Body of pancreas (tissue), 4 donors: ENCODE data around the gene ITGBL1. TPM values are rescaled to one million over a fixed set of nuclear protein-coding genes. Genes with fewer than 3 reads are reported as not detected.

Experiments
- ATAC-seq: fragments of 150-250 bp; one replicate; pipeline ENCODE4 v1.9.1; 2016
- DNase-seq, 4 donors: peaks; one replicate each; pipeline ENCODE4 v3.0.0-alpha.2; 2019
- H3K27ac ChIP-seq, 4 donors: fragments of 200-600 bp; sonication (generic); 1 replicate in 3 of 4; 2 replicates in 1 of 4; pipeline versions ENCODE4 v1.5.1 to v1.6.1; 2016 to 2019; ENCODE audit warnings: mild to moderate bottlenecking in 1 of 4, mixed read lengths in 1 of 4, moderate library complexity in 1 of 4
- H3K27me3 ChIP-seq, 2 donors: fragments of 200-600 bp; sonication (generic); one replicate each; pipeline ENCODE4 v1.6.0; 2016; ENCODE audit warnings: mild to moderate bottlenecking in 1 of 2
- H3K36me3 ChIP-seq, 2 donors: fragments of 200-600 bp; sonication (generic); replicated peaks in 1 of 2; 2 replicates each; pipeline ENCODE4 v1.5.1; 2016; ENCODE audit warnings: low read depth in 2 of 2; ENCODE audit not compliant: insufficient read depth in 1 of 2
- H3K4me1 ChIP-seq: fragments of 200-600 bp; sonication (generic); one replicate; pipeline ENCODE4 v1.6.0; 2016
- H3K4me3 ChIP-seq, 2 donors: fragments of 200-600 bp; sonication (generic); 1 replicate in 1 of 2; 2 replicates in 1 of 2; pipeline ENCODE4 v1.5.1; 2016 to 2019
- H3K9me3 ChIP-seq, 3 donors: fragments of 200-600 bp; sonication (generic); 1 replicate in 2 of 3; 2 replicates in 1 of 3; pipeline ENCODE4 v1.5.1; 2016
- CTCF ChIP-seq, 7 experiments: fragments of 450-650 bp in 4 of 7; fragments of 200-600 bp in 3 of 7; sonication (generic) in 3 of 7; IDR thresholded peaks; one replicate each; pipeline ENCODE4 v1.5.1; 2016 to 2019; ENCODE audit warnings: antibody characterized with exemption in 7 of 7
- POLR2A ChIP-seq, 3 donors: fragments of 450-650 bp; IDR thresholded peaks; one replicate each; pipeline ENCODE4 v1.6.1; 2016; ENCODE audit warnings: antibody characterized with exemption in 3 of 3, mild to moderate bottlenecking in 2 of 3
- WGBS, 2 donors: methylation state at CpG; one replicate each; pipeline ENCODE4 v1.1.5; 2017; 5-methylcytosine and 5-hydroxymethylcytosine counted together
- intact Hi-C: fragments of 100-400 bp; cut with DNase I; formaldehyde crosslinking; loops from one replicate; pipeline ENCODE4 v1.15.1; 2023
- total RNA-seq, 2 donors: library from RNA; depleted of rRNA; stranded (reverse); fragments of >200 nt; gene quantifications; one replicate each; pipeline ENCODE4 v1.1.0, GENCODE V29; 2016

ITGBL1 gene
- total RNA-seq, 2 donors from 2014 or later = 1.3 to 10.4 TPM

- H3K27me3 ChIP-seq = no peaks in the 10 kb centered on the region
- no peaks in the 10 kb centered on the region for H3K36me3 ChIP-seq
- ATAC-seq (no peak), DNase-seq (no peak)
- H3K4me3 ChIP-seq = no peak overlapping the region
- no peaks in the 10 kb centered on the region for H3K4me1 ChIP-seq
- 26 to 34% methylated on average over 1 of the region's 1 CpG for WGBS, 2 donors
- no peaks in the 10 kb centered on the region for H3K9me3 ChIP-seq
- intact Hi-C loops = no loop called here
- H3K27ac ChIP-seq = no peak overlapping the region
- TF ChIP-seq CTCF (IDR thresholded peaks at IDR 0.05) (no peak), POLR2A (IDR thresholded peaks at IDR 0.05) (no peak)
Measured at GRCh38 chr13:101545521-101545920, 93.0 kb downstream of the ITGBL1 start.

- 34 to 44% methylated on average over 1 of the region's 1 CpG for WGBS, 2 donors
- no peak for ATAC-seq
- intact Hi-C loops = no loop called here
Measured at GRCh38 chr13:101552286-101552685, 99.8 kb downstream of the ITGBL1 start.

GRCh38 chr13:101552786-101553185, 100.3 kb downstream of the ITGBL1 start:
- no peak for DNase-seq
- no peak overlapping the region for H3K4me3 ChIP-seq
- no peaks in the 10 kb centered on the region for H3K36me3 ChIP-seq
- H3K9me3 ChIP-seq = no peaks in the 10 kb centered on the region
- no peak for TF ChIP-seq CTCF (IDR thresholded peaks at IDR 0.05)
- TF ChIP-seq POLR2A (IDR thresholded peaks at IDR 0.05) = no peak
- no peaks in the 10 kb centered on the region for H3K27me3 ChIP-seq
- intact Hi-C loops = no loop called here
- no peaks in the 10 kb centered on the region for H3K4me1 ChIP-seq
- ATAC-seq = no peak
- no peak overlapping the region for H3K27ac ChIP-seq

More at GRCh38 chr13:101552286-101552685, 99.8 kb downstream of the ITGBL1 start:
- Histone ChIP-seq H3K4me1 (no peaks in the 10 kb centered on the region), H3K36me3 (no peaks in the 10 kb centered on the region), H3K4me3 (no peak overlapping the region), H3K9me3 (no peaks in the 10 kb centered on the region), H3K27me3 (no peaks in the 10 kb centered on the region), H3K27ac (no peak overlapping the region)
- no peak for TF ChIP-seq CTCF (IDR thresholded peaks at IDR 0.05)
- no peak for TF ChIP-seq POLR2A (IDR thresholded peaks at IDR 0.05)
- no peak for DNase-seq

- intact Hi-C loops = no loop called here
- ATAC-seq (no peak), DNase-seq (no peak)
- WGBS, 2 donors = 79 to 100% methylated on average over 2 of the region's 2 CpGs
- Histone ChIP-seq H3K27me3 (no peaks in the 10 kb centered on the region), H3K4me1 (no peaks in the 10 kb centered on the region), H3K4me3 (no peak overlapping the region), H3K36me3 (no peaks in the 10 kb centered on the region), H3K27ac (no peak overlapping the region), H3K9me3 (no peaks in the 10 kb centered on the region)
- TF ChIP-seq CTCF (IDR thresholded peaks at IDR 0.05) (no peak), POLR2A (IDR thresholded peaks at IDR 0.05) (no peak)
Measured at GRCh38 chr13:101554420-101555125, 102.1 kb downstream of the ITGBL1 start.

- no peak for ATAC-seq
- Histone ChIP-seq H3K36me3 (no peaks in the 10 kb centered on the region), H3K9me3 (no peaks in the 10 kb centered on the region), H3K4me1 (no peaks in the 10 kb centered on the region), H3K4me3 (no peak overlapping the region), H3K27ac (no peak overlapping the region), H3K27me3 (no peaks in the 10 kb centered on the region)
- no peak for DNase-seq
- TF ChIP-seq CTCF (IDR thresholded peaks at IDR 0.05) = no peak
- TF ChIP-seq POLR2A (IDR thresholded peaks at IDR 0.05) = no peak
- intact Hi-C loops = no loop called here
Measured at GRCh38 chr13:101555610-101556009, 103.1 kb downstream of the ITGBL1 start.
